ENCODE measurements around the gene STAT4.

DNA sequence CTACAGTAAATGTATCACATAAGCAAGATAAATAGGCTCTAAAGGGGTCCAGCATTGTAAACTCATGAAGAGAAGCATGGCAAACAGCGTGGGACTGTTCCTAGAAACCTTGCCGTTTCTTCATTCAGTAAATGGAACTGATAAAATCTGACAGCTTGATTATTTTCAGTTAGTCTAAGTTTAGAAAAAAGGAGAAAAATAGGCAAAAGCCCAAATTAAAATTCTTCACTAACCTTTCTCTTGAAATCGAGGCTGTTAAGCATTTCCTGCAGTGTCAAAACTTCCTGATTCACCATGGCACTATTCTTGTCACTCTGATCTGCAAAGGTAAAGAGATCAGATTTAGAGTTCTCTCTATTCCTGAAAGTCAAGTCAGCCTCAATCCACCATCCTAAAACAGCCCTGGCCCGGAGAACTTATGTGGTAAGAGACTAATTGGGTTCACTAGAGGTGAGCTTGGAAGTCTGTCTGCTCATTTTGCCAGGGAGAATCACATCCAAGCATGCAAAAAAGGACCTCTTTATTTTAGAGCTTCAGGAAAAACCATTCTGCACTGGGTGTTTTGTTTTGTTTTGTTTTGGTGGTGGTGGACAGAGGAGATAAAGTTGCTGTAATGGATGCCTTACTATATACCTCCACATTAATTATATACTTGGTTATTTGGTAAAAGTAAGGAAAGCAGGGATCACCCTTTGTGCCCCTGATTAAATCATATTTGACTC lies 84.4 kb downstream of the STAT4 start:
- TF ChIP-seq, protein P1, sequence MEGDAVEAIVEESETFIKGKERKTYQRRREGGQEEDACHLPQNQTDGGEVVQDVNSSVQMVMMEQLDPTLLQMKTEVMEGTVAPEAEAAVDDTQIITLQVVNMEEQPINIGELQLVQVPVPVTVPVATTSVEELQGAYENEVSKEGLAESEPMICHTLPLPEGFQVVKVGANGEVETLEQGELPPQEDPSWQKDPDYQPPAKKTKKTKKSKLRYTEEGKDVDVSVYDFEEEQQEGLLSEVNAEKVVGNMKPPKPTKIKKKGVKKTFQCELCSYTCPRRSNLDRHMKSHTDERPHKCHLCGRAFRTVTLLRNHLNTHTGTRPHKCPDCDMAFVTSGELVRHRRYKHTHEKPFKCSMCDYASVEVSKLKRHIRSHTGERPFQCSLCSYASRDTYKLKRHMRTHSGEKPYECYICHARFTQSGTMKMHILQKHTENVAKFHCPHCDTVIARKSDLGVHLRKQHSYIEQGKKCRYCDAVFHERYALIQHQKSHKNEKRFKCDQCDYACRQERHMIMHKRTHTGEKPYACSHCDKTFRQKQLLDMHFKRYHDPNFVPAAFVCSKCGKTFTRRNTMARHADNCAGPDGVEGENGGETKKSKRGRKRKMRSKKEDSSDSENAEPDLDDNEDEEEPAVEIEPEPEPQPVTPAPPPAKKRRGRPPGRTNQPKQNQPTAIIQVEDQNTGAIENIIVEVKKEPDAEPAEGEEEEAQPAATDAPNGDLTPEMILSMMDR (IDR thresholded peaks at IDR 0.05) = no peak
- TF ChIP-seq POLR2A (IDR thresholded peaks at IDR 0.05) = no peak

Measured in thyroid gland (tissue), 4 donors.